Measurements from ENCODE around the gene OLIG1. TPM values are rescaled to one million over a fixed set of nuclear protein-coding genes. Genes with fewer than 3 reads are reported as not detected.

Gene OLIG1
- polyA plus RNA-seq, 1 experiment, result not detected

DNA sequence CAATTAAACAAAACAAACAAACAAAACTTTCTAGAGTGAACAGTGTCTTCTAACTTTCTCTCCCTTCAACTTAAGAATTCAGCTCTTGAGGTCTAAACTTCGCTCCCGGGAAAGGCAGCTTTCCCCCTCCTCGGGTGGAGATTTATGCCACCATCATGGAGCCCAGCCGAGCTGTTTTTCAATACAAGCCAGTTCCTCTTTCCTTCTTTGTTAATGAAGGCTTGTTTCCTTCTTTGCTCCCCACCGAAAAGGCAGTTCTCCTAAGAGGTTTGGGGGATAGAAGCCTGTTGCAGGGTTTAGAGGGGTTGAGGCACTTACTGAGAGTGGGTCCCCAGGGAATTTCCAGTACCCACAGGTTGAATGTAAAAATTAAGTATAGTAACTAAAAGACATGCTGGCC lies 26.5 kb downstream of the OLIG1 start:
- peaks cover 4% of the 10 kb centered on the region for H3K27me3 ChIP-seq (ENCODE audit: control insufficient read depth, insufficient read depth, low read length)
- ChIA-PET POLR2A (no interaction called here), CTCF (interaction anchor here (0.7 kb wide), 1 partner anchor 158 kb away, joined by 3 read pairs; no protein-coding TSS in a partner anchor)
- DNase-seq (ENCODE audit: low read depth), result no peak
- TF ChIP-seq, protein P1, sequence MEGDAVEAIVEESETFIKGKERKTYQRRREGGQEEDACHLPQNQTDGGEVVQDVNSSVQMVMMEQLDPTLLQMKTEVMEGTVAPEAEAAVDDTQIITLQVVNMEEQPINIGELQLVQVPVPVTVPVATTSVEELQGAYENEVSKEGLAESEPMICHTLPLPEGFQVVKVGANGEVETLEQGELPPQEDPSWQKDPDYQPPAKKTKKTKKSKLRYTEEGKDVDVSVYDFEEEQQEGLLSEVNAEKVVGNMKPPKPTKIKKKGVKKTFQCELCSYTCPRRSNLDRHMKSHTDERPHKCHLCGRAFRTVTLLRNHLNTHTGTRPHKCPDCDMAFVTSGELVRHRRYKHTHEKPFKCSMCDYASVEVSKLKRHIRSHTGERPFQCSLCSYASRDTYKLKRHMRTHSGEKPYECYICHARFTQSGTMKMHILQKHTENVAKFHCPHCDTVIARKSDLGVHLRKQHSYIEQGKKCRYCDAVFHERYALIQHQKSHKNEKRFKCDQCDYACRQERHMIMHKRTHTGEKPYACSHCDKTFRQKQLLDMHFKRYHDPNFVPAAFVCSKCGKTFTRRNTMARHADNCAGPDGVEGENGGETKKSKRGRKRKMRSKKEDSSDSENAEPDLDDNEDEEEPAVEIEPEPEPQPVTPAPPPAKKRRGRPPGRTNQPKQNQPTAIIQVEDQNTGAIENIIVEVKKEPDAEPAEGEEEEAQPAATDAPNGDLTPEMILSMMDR (IDR thresholded peaks at IDR 0.05; ENCODE audit: insufficient read depth, low read depth, low read length), result no peak
- H3K4me3 ChIP-seq (ENCODE audit: low read depth, low read length), result no peak overlapping the region
- no peaks in the 10 kb centered on the region for H3K36me3 ChIP-seq (ENCODE audit: control insufficient read depth, insufficient read depth, low read length)

DNA sequence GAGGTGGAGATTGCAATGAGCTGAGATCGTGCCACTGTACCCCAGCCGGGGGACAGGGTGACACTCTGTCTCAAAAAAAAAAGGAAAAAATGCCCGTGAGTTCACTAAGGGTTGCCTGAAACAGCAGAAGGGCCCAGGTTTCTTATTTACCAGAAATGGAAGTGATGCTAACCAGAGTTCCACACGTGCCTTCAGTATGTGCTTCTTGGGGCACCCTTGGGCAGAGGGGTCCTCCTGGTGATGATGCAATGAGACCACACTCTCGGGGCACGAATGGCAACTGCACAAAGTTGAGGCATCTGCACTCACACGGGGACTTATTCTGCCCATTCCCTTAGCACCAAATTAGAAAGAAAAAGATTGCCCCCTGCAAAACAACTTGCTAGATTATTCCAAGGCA lies 29.2 kb downstream of the OLIG1 start:
- TF ChIP-seq, protein P1 (IDR thresholded peaks at IDR 0.05; ENCODE audit: insufficient read depth, low read depth, low read length), result no peak
- Histone ChIP-seq H3K27me3 (ENCODE audit: control insufficient read depth, insufficient read depth, low read length) (peaks cover 2% of the 10 kb centered on the region; the same call in 1 of the 2 replicates), H3K4me3 (ENCODE audit: low read depth, low read length) (no peak overlapping the region), H3K36me3 (ENCODE audit: control insufficient read depth, insufficient read depth, low read length) (no peaks in the 10 kb centered on the region)
- no peak for DNase-seq (ENCODE audit: low read depth)
- ChIA-PET POLR2A (no interaction called here), CTCF (no interaction called here)

DNA sequence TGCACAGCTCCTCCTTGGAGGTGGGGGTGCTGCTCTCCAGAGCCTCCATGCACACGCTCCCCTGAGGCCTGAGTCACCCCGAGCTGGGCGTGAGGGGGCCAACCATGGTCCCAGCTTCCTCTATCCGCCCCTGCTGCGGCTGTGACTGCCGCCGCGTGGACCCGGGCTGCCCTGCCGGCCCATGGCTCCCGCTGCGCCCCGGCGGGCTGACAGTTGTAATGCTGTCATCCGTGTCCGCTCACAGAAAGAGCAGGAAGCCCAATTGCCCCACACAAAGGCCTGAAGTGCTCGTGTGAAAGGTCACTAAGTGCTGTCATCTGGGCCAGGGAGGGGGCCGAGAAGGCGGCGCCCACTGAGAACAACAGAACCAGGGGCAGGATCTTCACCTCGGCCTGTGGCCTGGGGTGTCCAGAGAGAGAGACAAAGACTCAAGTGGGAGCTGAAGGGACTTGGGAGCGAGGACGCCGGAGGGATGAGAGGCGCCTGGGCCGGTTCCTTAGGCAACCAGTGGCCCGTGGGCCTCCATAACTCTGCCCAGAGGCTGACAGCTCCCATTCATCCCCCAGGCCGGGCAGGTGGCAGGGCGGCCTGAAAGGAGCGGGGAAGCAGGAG lies 31.5 kb downstream of the OLIG1 start:
- POLR2A ChIA-PET, result no interaction called here
- TF ChIP-seq, protein P1 (IDR thresholded peaks at IDR 0.05; ENCODE audit: insufficient read depth, low read depth, low read length), result no peak

DNA sequence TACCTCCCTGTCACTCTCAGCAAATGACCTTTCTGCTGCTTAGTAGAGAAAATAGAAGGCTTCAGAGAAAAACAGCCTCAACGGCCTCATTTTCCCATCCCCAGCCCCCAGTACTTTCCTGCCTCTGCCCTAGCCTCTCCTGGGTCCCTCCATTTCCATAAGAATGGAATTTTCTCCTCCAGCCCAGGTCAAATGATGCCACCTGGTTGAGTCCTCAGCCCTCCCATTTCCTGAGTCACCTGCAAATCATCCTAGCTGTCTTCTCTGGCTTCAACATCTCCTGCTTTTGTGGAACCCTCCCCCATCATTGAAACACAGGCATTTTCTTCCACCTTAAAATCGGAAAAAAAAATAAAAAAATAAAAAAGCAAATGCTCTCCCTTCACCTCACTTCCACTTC lies 35.1 kb downstream of the OLIG1 start:
- no peak for DNase-seq (ENCODE audit: low read depth)
- CTCF ChIA-PET, result interaction anchor here (1.5 kb wide), 1 partner anchor 20 kb away, joined by 3 read pairs; no protein-coding TSS in a partner anchor
- H3K27me3 ChIP-seq (ENCODE audit: control insufficient read depth, insufficient read depth, low read length), result peaks cover 9% of the 10 kb centered on the region
- POLR2A ChIA-PET, result no interaction called here
- TF ChIP-seq, protein P1 (IDR thresholded peaks at IDR 0.05; ENCODE audit: insufficient read depth, low read depth, low read length), result no peak
- H3K36me3 ChIP-seq (ENCODE audit: control insufficient read depth, insufficient read depth, low read length), result no peaks in the 10 kb centered on the region
- no peak overlapping the region for H3K4me3 ChIP-seq (ENCODE audit: low read depth, low read length)

More for the DNA sequence above, 31.5 kb downstream of the OLIG1 start:
- Histone ChIP-seq H3K36me3 (ENCODE audit: control insufficient read depth, insufficient read depth, low read length) (no peaks in the 10 kb centered on the region), H3K27me3 (ENCODE audit: control insufficient read depth, insufficient read depth, low read length) (peaks cover 3% of the 10 kb centered on the region; the same call in 1 of the 2 replicates), H3K4me3 (ENCODE audit: low read depth, low read length) (no peak overlapping the region)
- no peak for DNase-seq (ENCODE audit: low read depth)
- CTCF ChIA-PET, result no interaction called here

DNA sequence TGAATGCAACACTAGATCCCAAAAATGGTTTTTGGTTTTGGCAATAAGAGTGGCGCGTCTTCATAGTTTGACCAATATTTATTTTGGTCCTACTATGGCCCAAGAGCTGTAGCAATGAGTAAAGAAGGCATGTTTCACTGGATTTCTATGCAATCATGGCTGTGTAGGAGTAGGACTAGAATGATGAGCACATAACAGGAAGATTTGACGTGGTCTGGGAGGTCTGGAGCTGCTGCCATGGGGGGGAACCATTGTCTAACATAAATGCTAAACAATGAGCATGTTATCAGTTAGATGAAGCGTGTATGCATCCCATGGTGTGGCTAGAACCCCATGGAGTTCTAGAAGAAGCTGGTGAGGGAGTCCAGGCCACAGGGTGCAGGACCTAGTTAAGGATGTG lies 38.3 kb downstream of the OLIG1 start:
- no peak overlapping the region for H3K4me3 ChIP-seq (ENCODE audit: low read depth, low read length)
- CTCF ChIA-PET, result interaction anchor here (0.7 to 1.7 kb wide), 3 partner anchors 11 to 114 kb away, joined by 3 to 5 read pairs (median 4); no protein-coding TSS in a partner anchor
- POLR2A ChIA-PET, result no interaction called here
- H3K27me3 ChIP-seq (ENCODE audit: control insufficient read depth, insufficient read depth, low read length), result peaks cover 29% of the 10 kb centered on the region
- DNase-seq (ENCODE audit: low read depth), result no peak
- H3K36me3 ChIP-seq (ENCODE audit: control insufficient read depth, insufficient read depth, low read length), result no peaks in the 10 kb centered on the region
- TF ChIP-seq, protein P1 (IDR thresholded peaks at IDR 0.05; ENCODE audit: insufficient read depth, low read depth, low read length), result no peak
